HCT116 (cell line): ENCODE results near the gene HOXD13. TPM values are rescaled to one million over a fixed set of nuclear protein-coding genes. Genes with fewer than 3 reads are reported as not detected.

Experiments used
- ATAC-seq: fragments of 200-7000 bp; cut with Tn5 transposase; 2 replicates; pipeline ENCODE4 v1.9.1; 2020; ENCODE audit warnings: mild to moderate bottlenecking, moderate library complexity
- BruUV-seq: library from RNA; stranded (reverse); fragments of 400-500 nt; replicated peaks from 2 replicates; lab custom pipeline; 2021; lab: Mats Ljungman, UMichigan
- CTCF ChIA-PET: fragments of 300-600 bp; sonication (Branson Sonifier 250); formaldehyde crosslinking; loops from one replicate; lab custom pipeline; 2021; ENCODE audit warnings: antibody characterized with exemption; lab: Charles Lee
- POLR2A ChIA-PET: fragments of 300-600, 350-600 bp; sonication (Branson Sonifier 250); formaldehyde crosslinking; loops from one replicate; lab custom pipeline; 2021; ENCODE audit warnings: antibody characterized with exemption; lab: Charles Lee
- RAD21 ChIA-PET, 2 experiments: fragments of 300-600 bp; sonication (Branson Sonifier 250); formaldehyde crosslinking; loops; one replicate each; lab custom pipeline; 2023; ENCODE audit warnings: low total read pairs in 2 of 2; ENCODE audit not compliant: uncharacterized antibody in 2 of 2, unreplicated experiment in 2 of 2, low non-redundant PET in 1 of 2; lab: Charles Lee
- DNase-seq: peaks from one replicate; pipeline ENCODE4 v3.0.0-alpha.2; 2010; ENCODE audit warnings: low read depth, low spot score
- H2AFZ ChIP-seq: fragments of 200-600 bp; shearing (Covaris generic), sonication (generic); 2 replicates; pipeline ENCODE4 v1.6.1; 2017; ENCODE audit warnings: low read depth, mixed run types, mixed read lengths, antibody characterized with exemption, low read length; ENCODE audit not compliant: poor library complexity, severe bottlenecking
- H3K27ac ChIP-seq: 2 replicates; pipeline ENCODE4 v1.5.1; 2012; ENCODE audit warnings: low read depth, low read length
- H3K27me3 ChIP-seq: fragments of 200-600 bp; sonication (generic); 2 replicates; pipeline ENCODE4 v1.6.1; 2016; ENCODE audit warnings: mixed run types, low read length, mixed read lengths; ENCODE audit not compliant: insufficient read depth
- H3K36me3 ChIP-seq, 2 experiments: fragments of 200-500 bp in 1 of 2; fragments of 200-600 bp in 1 of 2; sonication (Bioruptor generic) in 1 of 2; sonication (generic) in 1 of 2; 2 replicates each; pipeline versions ENCODE4 v1.5.1 to v1.6.1; 2014 to 2016; ENCODE audit warnings: low read length in 2 of 2, inconsistent platforms in 1 of 2, mixed read lengths in 1 of 2, mixed run types in 1 of 2; ENCODE audit not compliant: insufficient read depth in 2 of 2, control insufficient read depth in 1 of 2
- H3K4me1 ChIP-seq, 2 experiments: fragments of 200-600 bp in 1 of 2; sonication (generic) in 1 of 2; 2 replicates each; pipeline versions ENCODE4 v1.5.1 to v1.6.1; 2012 to 2017; ENCODE audit warnings: low read length in 2 of 2, inconsistent platforms in 1 of 2, mild to moderate bottlenecking in 1 of 2, mixed read lengths in 1 of 2, mixed run types in 1 of 2, moderate library complexity in 1 of 2; ENCODE audit not compliant: insufficient read depth in 2 of 2, control insufficient read depth in 1 of 2
- H3K4me2 ChIP-seq: fragments of 200-600 bp; sonication (generic); 2 replicates; pipeline ENCODE4 v1.6.1; 2017; ENCODE audit warnings: mixed run types, low read length, mixed read lengths
- H3K4me3 ChIP-seq, 2 experiments: fragments of 200-600 bp in 1 of 2; sonication (generic) in 1 of 2; replicated peaks in 1 of 2; 2 replicates each; pipeline ENCODE4 v1.5.1; 2011 to 2016; ENCODE audit warnings: low read length in 2 of 2, control low read depth in 1 of 2, low read depth in 1 of 2, mild to moderate bottlenecking in 1 of 2, mixed read lengths in 1 of 2, mixed run types in 1 of 2
- H3K79me2 ChIP-seq: fragments of 200-600 bp; sonication (generic); 2 replicates; pipeline ENCODE4 v1.6.1; 2017; ENCODE audit warnings: mild to moderate bottlenecking, mixed run types, low read length, moderate library complexity, mixed read lengths; ENCODE audit not compliant: insufficient read depth
- H3K9ac ChIP-seq: fragments of 200-600 bp; sonication (generic); 2 replicates; pipeline ENCODE4 v1.6.1; 2016; ENCODE audit warnings: low read length, mixed read lengths
- H3K9me2 ChIP-seq: fragments of 200-600 bp; sonication (generic), shearing (Covaris generic); 2 replicates; pipeline ENCODE4 v1.6.1; 2017; ENCODE audit warnings: mixed run types, mild to moderate bottlenecking, moderate library complexity; ENCODE audit not compliant: insufficient read depth
- H3K9me3 ChIP-seq, 2 experiments: fragments of 200-500 bp in 1 of 2; fragments of 200-600 bp in 1 of 2; sonication (Bioruptor generic) in 1 of 2; sonication (generic) in 1 of 2; 2 replicates each; pipeline ENCODE4 v1.6.1; 2014 to 2017; ENCODE audit warnings: low read length in 2 of 2, mixed read lengths in 2 of 2, inconsistent platforms in 1 of 2, low read depth in 1 of 2, mild to moderate bottlenecking in 1 of 2, mixed run types in 1 of 2, moderate library complexity in 1 of 2; ENCODE audit not compliant: control insufficient read depth in 1 of 2, insufficient read depth in 1 of 2
- H4K20me1 ChIP-seq: fragments of 200-600 bp; sonication (generic), shearing (Covaris generic); 2 replicates; pipeline ENCODE4 v1.6.1; 2017; ENCODE audit warnings: mixed run types, mild to moderate bottlenecking, moderate library complexity; ENCODE audit not compliant: insufficient read depth
- CBX3 ChIP-seq: IDR thresholded peaks from 2 replicates; pipeline ENCODE4 v1.6.1; 2012; ENCODE audit warnings: low read depth
- ELF1 ChIP-seq: IDR thresholded peaks from 2 replicates; pipeline ENCODE4 v1.6.1; 2012; ENCODE audit warnings: low read depth, borderline replicate concordance
- EZH2phosphoT487 ChIP-seq: fragments of 200-600 bp; IDR thresholded peaks from 2 replicates; pipeline ENCODE4 v1.6.1; 2018; ENCODE audit warnings: antibody characterized with exemption, borderline replicate concordance
- JUND ChIP-seq: IDR thresholded peaks from 2 replicates; pipeline ENCODE4 v1.6.1; 2012
- POLR2AphosphoS5 ChIP-seq: IDR thresholded peaks from 2 replicates; pipeline ENCODE4 v1.6.1; 2011; ENCODE audit warnings: mild to moderate bottlenecking, low read depth, low read length, moderate library complexity
- RAD21 ChIP-seq: IDR thresholded peaks from 2 replicates; pipeline ENCODE4 v1.6.1; 2012; ENCODE audit warnings: low read depth, mild to moderate bottlenecking
- ZFX ChIP-seq: fragments of 450-650 bp; IDR thresholded peaks from 2 replicates; pipeline ENCODE4 v1.6.1; 2017
- ZNF274 ChIP-seq: fragments of 200-500 bp; sonication (Bioruptor generic); IDR thresholded peaks from 2 replicates; pipeline ENCODE4 v1.6.1; 2014; ENCODE audit warnings: mild to moderate bottlenecking, low read depth, low read length, inconsistent platforms
- intact Hi-C: fragments of 100-400 bp; cut with micrococcal nuclease; formaldehyde crosslinking; loops from 2 replicates; pipeline ENCODE4 v1.10.0; 2022
- total RNA-seq: library from RNA; stranded (reverse); gene quantifications from one replicate; pipeline ENCODE4 v1.2.1, GENCODE V29; 2021; ENCODE audit not compliant: unreplicated experiment
- TF ChIP-seq, protein P1 (sequence below): IDR thresholded peaks from 2 replicates; pipeline ENCODE4 v1.6.1; 2012
- TF ChIP-seq, protein P2 (sequence below), 3 experiments: fragments of 200-600 bp in 1 of 3; sonication (generic) in 1 of 3; IDR thresholded peaks in 2 of 3; conservative IDR thresholded peaks in 1 of 3; 2 replicates each; pipeline ENCODE4 v1.5.1; 2012 to 2017; ENCODE audit warnings: low read depth in 2 of 3, low read length in 2 of 3, antibody characterized with exemption in 1 of 3, borderline replicate concordance in 1 of 3, control low read depth in 1 of 3, mild to moderate bottlenecking in 1 of 3, mixed read lengths in 1 of 3, mixed run types in 1 of 3, moderate library complexity in 1 of 3; ENCODE audit not compliant: insufficient read depth in 1 of 3

HOXD13 gene
- total RNA-seq, 1 experiment from 2014 or later = not detected

DNA sequence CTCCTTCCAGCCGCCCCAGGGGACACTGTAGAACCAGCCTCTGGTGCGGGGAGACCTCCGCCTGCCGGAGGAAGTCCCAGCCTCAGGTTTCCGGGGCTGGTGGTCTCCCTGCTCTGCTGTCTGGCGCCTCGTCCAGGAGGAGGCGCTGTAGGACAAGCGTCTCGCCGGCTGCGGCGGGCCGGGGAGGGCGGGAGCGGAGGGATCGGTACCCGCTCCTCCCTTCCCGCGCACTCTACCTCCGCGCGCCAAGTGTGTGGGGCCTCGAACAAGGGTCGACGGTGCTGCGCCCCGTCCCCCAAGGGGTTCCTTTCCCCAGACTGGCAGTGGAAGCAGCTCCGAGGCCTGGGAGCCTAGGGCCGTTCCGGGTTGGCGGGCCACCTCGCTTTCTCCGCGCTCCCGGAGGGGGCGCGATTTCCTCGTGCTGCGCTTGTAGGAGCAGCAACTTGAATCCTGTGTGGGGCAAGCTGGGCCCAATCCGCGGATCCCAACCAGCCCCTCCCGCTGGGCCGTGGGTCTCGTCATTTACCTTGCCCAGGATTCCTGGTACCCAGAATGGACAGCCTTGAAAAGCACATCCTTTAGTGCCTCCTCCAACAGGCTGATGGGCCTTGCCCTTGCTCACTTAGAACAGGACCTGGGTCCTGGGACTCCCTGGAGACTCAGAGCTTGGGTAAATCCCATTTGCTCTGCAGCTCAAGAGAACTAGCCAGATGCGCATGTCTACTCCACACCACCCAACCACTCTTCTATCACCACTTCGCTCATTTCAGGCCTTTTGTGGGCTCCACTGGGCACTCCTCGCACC, 48.2 kb downstream of the HOXD13 start:
- no TSS peak for BruUV-seq
- ChIA-PET RAD21 (interaction anchor here (0.6 to 2.2 kb wide), 10 partner anchors 306 to 1105 kb away, joined by 3 to 16 read pairs (median 8); no protein-coding TSS in a partner anchor), POLR2A (interaction anchor here (1.1 kb wide), 1 partner anchor 414 kb away, joined by 4 read pairs; no protein-coding TSS in a partner anchor), CTCF (interaction anchor here (0.6 to 6.5 kb wide), 21 partner anchors 10 to 1024 kb away, joined by 3 to 109 read pairs (median 6); partner anchors contain the start of gene HOXD8)
- no peak for TF ChIP-seq ZNF274
- TF ChIP-seq POLR2AphosphoS5 = 0 out of 2 replicates have a peak, but pooled peaks have one; percentile 20
- peak; percentile 39; the same call in 1 of the 2 replicates for TF ChIP-seq ZFX
- TF ChIP-seq JUND = no peak
- TF ChIP-seq, protein P1, sequence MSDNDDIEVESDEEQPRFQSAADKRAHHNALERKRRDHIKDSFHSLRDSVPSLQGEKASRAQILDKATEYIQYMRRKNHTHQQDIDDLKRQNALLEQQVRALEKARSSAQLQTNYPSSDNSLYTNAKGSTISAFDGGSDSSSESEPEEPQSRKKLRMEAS = peak; percentile 67
- peak; percentile 37; the same call in 1 of the 2 replicates for TF ChIP-seq ELF1
- TF ChIP-seq RAD21 = peak; percentile 98
- TF ChIP-seq, protein P2, sequence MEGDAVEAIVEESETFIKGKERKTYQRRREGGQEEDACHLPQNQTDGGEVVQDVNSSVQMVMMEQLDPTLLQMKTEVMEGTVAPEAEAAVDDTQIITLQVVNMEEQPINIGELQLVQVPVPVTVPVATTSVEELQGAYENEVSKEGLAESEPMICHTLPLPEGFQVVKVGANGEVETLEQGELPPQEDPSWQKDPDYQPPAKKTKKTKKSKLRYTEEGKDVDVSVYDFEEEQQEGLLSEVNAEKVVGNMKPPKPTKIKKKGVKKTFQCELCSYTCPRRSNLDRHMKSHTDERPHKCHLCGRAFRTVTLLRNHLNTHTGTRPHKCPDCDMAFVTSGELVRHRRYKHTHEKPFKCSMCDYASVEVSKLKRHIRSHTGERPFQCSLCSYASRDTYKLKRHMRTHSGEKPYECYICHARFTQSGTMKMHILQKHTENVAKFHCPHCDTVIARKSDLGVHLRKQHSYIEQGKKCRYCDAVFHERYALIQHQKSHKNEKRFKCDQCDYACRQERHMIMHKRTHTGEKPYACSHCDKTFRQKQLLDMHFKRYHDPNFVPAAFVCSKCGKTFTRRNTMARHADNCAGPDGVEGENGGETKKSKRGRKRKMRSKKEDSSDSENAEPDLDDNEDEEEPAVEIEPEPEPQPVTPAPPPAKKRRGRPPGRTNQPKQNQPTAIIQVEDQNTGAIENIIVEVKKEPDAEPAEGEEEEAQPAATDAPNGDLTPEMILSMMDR (IDR thresholded peaks at IDR 0.05 in 2 of 3, conservative IDR thresholded peaks at IDR 0.05 in 1 of 3; ENCODE audit: borderline replicate concordance in 1 of 3, insufficient read depth in 1 of 3, low read depth in 2 of 3, low read length in 2 of 3) = peak; percentile 83 to 97 (median 86)
- peak; percentile 58; the same call in 1 of the 2 replicates for TF ChIP-seq CBX3
- TF ChIP-seq EZH2phosphoT487 = no peak
- intact Hi-C loops = loop anchor here (1.0 kb wide), 3 partner anchors 315 to 498 kb away; no protein-coding TSS in a partner anchor
- H3K9me3 ChIP-seq = no peaks in the 10 kb centered on the region
- H3K4me2 ChIP-seq = peak overlapping the region; percentile 78
- no peaks in the 10 kb centered on the region for H3K9me2 ChIP-seq
- H3K4me3 ChIP-seq = peak overlapping the region; percentile 25 to 40
- no peaks in the 10 kb centered on the region for H3K36me3 ChIP-seq
- no peaks in the 10 kb centered on the region for H3K27me3 ChIP-seq
- DNase-seq (peak; percentile 48), ATAC-seq (peak; percentile 90)
- H3K9ac ChIP-seq = peak overlapping the region; percentile 23; the same call in 1 of the 2 replicates
- no peak overlapping the region; the same call in 1 of the 2 replicates for H3K27ac ChIP-seq
- no peaks in the 10 kb centered on the region for H4K20me1 ChIP-seq
- no peaks in the 10 kb centered on the region for H3K79me2 ChIP-seq
- peaks cover 2 to 18% of the 10 kb centered on the region in 2 experiments; a peak in 3 of 4 replicates for H3K4me1 ChIP-seq
- peak overlapping the region; percentile 72 for H2AFZ ChIP-seq
